ENCODE measurements around the gene ELP6. TPM values are rescaled to one million over a fixed set of nuclear protein-coding genes. Genes with fewer than 3 reads are reported as not detected.

ELP6 gene
- total RNA-seq, result 23.5 and 27.4 TPM in 2 replicates

- DNase-seq (ENCODE audit: insufficient read length, low spot score, missing footprints), result peak; percentile 98
- Histone ChIP-seq H3K79me2 (ENCODE audit: insufficient read depth, low read length) (peaks cover 31% of the 10 kb centered on the region), H3K9me3 (ENCODE audit: low read depth, low read length) (no peaks in the 10 kb centered on the region), H3K4me2 (ENCODE audit: insufficient read depth, low read length) (peak within 1 kb of the TSS; percentile 96), H4K20me1 (ENCODE audit: insufficient read depth, low read length) (no peaks in the 10 kb centered on the region), H3K4me1 (ENCODE audit: insufficient read depth, low read length) (peaks cover 6% of the 10 kb centered on the region), H3K27ac (ENCODE audit: low read depth, low read length) (peak within 1 kb of the TSS; percentile 86), H3K27me3 (ENCODE audit: insufficient read depth, low read length) (no peaks in the 10 kb centered on the region), H2AFZ (ENCODE audit: low read length) (peak within 1 kb of the TSS; percentile 99), H3K36me3 (ENCODE audit: insufficient read depth, low read length) (peaks cover 20% of the 10 kb centered on the region), H3K4me3 (ENCODE audit: insufficient read depth, low read length) (peak within 1 kb of the TSS; percentile 99)
- peak; percentile 37 for TF ChIP-seq CTCF (IDR thresholded peaks at IDR 0.05; ENCODE audit: extremely low read depth, low read depth, low read length)
These were observed at the start of gene ELP6 for GRCh38 chr3:47513125-47513929. Gene ELP6 (minus strand): TSS chr3:47513712. CDS start chr3:47513590, 122 bp downstream.

- Histone ChIP-seq H3K9me3 (ENCODE audit: low read depth, low read length) (peaks cover 2% of the 10 kb centered on the region), H3K4me2 (ENCODE audit: insufficient read depth, low read length) (no peak overlapping the region), H2AFZ (ENCODE audit: low read length) (no peak overlapping the region), H3K27me3 (ENCODE audit: insufficient read depth, low read length) (peaks cover 12% of the 10 kb centered on the region), H3K79me2 (ENCODE audit: insufficient read depth, low read length) (no peaks in the 10 kb centered on the region), H3K4me1 (ENCODE audit: insufficient read depth, low read length) (no peaks in the 10 kb centered on the region), H3K27ac (ENCODE audit: low read depth, low read length) (no peak overlapping the region), H3K4me3 (ENCODE audit: insufficient read depth, low read length) (no peak overlapping the region), H4K20me1 (ENCODE audit: insufficient read depth, low read length) (no peaks in the 10 kb centered on the region), H3K36me3 (ENCODE audit: insufficient read depth, low read length) (no peaks in the 10 kb centered on the region)
- no peak for DNase-seq (ENCODE audit: insufficient read length, low spot score, missing footprints)
- no peak for TF ChIP-seq CTCF (IDR thresholded peaks at IDR 0.05; ENCODE audit: extremely low read depth, low read depth, low read length)
These were observed 42.8 kb upstream of the ELP6 start for GRCh38 chr3:47556351-47556750.

GRCh38 chr3:47554335-47554734 lies 40.8 kb upstream of the ELP6 start:
- H3K27me3 ChIP-seq (ENCODE audit: insufficient read depth, low read length), result peaks cover 14% of the 10 kb centered on the region
- DNase-seq (ENCODE audit: insufficient read length, low spot score, missing footprints), result no peak
- TF ChIP-seq CTCF (IDR thresholded peaks at IDR 0.05; ENCODE audit: extremely low read depth, low read depth, low read length), result no peak

GRCh38 chr3:47553407-47553806 lies 39.9 kb upstream of the ELP6 start:
- H4K20me1 ChIP-seq (ENCODE audit: insufficient read depth, low read length), result no peaks in the 10 kb centered on the region
- no peaks in the 10 kb centered on the region for H3K79me2 ChIP-seq (ENCODE audit: insufficient read depth, low read length)
- H3K4me3 ChIP-seq (ENCODE audit: insufficient read depth, low read length), result no peak overlapping the region
- H3K27ac ChIP-seq (ENCODE audit: low read depth, low read length), result no peak overlapping the region
- H3K9me3 ChIP-seq (ENCODE audit: low read depth, low read length), result peaks cover 2% of the 10 kb centered on the region
- no peaks in the 10 kb centered on the region for H3K36me3 ChIP-seq (ENCODE audit: insufficient read depth, low read length)
- H3K4me1 ChIP-seq (ENCODE audit: insufficient read depth, low read length), result no peaks in the 10 kb centered on the region
- no peak for DNase-seq (ENCODE audit: insufficient read length, low spot score, missing footprints)
- no peak overlapping the region for H3K4me2 ChIP-seq (ENCODE audit: insufficient read depth, low read length)
- peaks cover 15% of the 10 kb centered on the region for H3K27me3 ChIP-seq (ENCODE audit: insufficient read depth, low read length)
- TF ChIP-seq CTCF (IDR thresholded peaks at IDR 0.05; ENCODE audit: extremely low read depth, low read depth, low read length), result no peak
- H2AFZ ChIP-seq (ENCODE audit: low read length), result no peak overlapping the region

More at GRCh38 chr3:47554335-47554734, 40.8 kb upstream of the ELP6 start:
- H3K79me2 ChIP-seq (ENCODE audit: insufficient read depth, low read length), result no peaks in the 10 kb centered on the region
- H3K4me1 ChIP-seq (ENCODE audit: insufficient read depth, low read length), result no peaks in the 10 kb centered on the region
- H3K4me2 ChIP-seq (ENCODE audit: insufficient read depth, low read length), result no peak overlapping the region
- no peak overlapping the region for H2AFZ ChIP-seq (ENCODE audit: low read length)
- no peak overlapping the region for H3K4me3 ChIP-seq (ENCODE audit: insufficient read depth, low read length)
- H4K20me1 ChIP-seq (ENCODE audit: insufficient read depth, low read length), result no peaks in the 10 kb centered on the region
- H3K9me3 ChIP-seq (ENCODE audit: low read depth, low read length), result peaks cover 2% of the 10 kb centered on the region
- no peaks in the 10 kb centered on the region for H3K36me3 ChIP-seq (ENCODE audit: insufficient read depth, low read length)
- no peak overlapping the region for H3K27ac ChIP-seq (ENCODE audit: low read depth, low read length)

Data from osteoblast (primary cell).